Measurements from ENCODE around the gene BCL3.
A peak's percentile ranks its signal among the peaks of the same experiment; 100 is the strongest.

BCL3 gene

DNA sequence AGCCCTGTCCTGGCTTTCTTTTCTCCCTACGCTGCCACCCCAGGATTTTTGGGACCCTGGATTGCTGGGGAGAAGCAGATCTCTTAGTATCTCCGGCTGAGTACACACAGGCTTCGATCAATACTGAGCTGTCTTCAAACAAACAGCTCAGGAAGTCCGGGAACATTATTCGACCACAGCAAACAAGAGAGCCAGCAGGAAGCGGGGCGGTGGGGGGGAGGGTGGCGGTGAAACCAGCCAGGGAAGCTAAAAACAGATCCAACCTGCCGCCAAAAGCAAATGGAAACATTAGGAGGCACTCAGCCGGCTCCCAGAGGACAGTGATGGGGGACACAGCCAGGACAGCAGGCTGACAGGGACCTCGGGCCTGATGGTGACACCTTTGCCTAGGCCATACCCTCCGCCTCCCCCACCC is 48.2 kb downstream of the BCL3 start:
- DNase-seq: no peak

DNA sequence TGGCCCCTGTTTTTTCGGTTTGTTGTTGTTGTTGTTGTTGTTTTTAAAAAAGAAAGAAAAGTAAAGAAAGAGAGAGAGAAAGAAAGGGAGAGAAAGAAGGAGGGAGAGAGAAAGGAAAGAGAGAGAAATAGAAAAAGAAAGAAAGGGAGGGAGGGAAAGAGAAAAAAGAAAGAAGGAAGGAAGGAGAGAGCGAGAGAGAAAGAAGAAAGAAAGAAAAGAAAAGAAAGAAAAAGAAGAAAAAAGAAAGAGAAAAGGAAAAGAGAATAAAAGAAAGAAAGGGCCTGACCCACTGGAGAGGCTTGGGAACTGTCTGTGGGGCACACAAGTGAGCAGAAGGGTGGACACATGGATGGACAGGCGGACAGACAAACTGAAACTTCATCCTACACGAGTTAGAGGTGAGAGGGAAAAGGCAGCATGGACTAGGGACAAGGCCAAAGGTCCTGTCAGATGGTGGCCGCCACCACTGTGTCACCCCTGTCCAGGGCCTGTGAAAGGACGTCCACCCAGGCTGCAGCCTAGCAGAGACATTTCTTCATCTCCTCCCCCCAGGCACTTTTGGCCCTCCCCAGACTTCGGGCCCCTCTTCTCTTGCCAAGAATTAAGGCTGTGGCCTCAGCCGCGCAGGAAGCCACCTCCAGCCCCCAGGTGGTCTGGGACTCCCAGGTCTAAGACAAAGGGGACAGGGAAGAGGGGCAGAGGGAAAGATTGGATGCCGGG is 51.3 kb downstream of the BCL3 start:
- no peak for DNase-seq

DNA sequence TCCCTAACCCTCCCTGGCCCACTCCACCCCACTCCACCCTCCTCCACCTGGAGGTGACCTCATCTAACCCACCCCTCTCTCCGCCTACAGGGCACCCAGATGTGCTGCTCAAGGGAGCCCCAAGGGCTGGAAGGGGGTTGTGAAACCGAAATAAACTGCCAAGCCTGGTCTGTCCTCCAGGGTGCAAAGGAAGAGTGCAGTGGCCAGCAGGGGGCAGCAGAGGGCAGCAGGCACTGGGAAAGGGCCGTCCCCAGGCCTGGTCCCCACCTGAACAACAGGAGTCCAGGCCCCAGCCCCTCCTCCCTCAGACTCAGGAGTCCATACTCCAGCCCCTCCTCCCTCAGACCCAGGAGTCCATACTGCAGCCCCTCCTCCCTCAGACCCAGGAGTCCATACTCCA is 52.0 kb downstream of the BCL3 start:
- DNase-seq: peak; percentile 88

DNA sequence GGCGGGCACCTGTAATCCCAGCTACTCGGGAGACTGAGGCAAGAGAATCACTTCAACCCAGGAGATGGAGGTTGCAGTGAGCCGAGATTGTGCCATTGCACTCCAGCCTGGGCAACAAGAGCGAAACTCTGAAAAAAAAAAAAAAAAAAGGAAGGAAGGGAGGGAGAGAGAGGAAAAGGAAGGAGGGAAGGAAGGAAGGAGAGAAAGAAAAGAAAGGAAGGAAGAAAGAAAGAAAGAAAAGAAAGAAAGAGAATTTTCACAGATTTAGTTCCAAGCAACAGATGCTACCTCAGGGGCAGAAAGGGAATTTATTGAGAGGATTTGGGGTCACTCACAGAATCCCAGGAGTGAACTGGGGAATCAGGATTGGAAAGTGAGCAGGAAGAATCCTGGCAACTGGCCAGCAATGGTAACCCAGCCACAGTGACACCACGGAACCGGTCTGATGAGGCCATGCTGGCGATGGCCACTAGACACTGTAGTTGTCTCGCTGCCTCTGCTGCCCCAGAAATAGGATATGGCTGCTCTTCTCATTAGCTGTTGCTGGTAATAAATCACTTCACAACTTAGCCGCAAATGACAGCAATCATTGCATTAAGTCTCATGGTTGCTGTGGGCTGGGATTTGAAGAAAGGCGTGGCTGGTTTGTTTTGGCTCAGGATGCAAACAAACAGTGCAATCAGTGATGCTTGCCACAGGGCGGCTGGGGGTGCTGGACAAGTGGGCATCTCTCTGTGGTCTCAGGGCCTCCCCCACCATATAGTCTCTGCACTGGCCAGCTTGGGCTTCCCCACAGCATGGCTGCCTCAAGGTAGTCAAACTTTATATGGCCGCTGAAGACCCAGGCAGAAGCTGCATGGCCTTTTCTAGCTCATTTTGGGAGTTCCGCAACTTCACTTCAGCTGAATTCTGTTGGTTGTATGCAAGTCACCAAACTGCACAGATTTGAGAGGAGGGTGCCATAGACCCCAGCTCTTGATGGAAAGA is 55.2 kb downstream of the BCL3 start:
- DNase-seq: no peak

DNA sequence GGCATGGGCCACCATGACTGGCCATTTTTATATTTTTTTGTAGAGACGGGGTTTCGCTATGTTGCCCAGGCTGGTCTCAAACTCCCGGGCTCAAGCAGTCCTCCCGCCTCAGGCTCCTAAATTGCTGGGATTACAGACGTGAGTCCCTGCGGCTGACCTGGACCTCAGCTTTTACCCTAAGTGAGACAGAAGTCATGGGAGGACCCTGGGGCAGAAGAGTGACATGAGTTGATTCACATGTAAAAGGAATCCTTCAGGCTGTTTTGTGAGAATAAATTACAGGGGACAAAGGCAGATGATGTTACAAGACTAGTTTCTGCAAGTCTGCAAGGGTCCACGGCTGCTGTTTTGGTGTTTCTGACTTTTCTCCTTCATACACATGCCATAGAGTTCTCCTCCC is 57.8 kb downstream of the BCL3 start:
- no peak for DNase-seq

DNA sequence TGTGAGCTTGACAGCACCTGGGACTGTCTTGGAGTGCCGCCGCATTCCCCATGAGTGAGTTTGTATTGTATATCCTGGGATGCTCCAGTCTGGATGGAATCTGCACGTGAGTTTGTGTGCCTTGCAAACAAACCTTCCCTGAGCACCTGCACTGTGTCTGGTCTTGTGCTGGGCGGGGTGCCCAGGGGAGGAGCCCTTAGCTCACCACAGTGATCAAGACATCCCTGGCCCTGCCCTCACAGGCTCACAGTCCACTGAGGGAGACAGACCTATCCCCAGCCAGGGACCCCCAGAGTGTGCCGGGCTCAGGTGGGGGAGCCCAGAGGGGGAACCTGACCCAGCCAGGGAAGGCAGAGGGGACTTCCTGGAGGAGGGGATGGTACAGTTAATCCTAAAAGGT is 58.7 kb downstream of the BCL3 start:
- no peak for DNase-seq

DNA sequence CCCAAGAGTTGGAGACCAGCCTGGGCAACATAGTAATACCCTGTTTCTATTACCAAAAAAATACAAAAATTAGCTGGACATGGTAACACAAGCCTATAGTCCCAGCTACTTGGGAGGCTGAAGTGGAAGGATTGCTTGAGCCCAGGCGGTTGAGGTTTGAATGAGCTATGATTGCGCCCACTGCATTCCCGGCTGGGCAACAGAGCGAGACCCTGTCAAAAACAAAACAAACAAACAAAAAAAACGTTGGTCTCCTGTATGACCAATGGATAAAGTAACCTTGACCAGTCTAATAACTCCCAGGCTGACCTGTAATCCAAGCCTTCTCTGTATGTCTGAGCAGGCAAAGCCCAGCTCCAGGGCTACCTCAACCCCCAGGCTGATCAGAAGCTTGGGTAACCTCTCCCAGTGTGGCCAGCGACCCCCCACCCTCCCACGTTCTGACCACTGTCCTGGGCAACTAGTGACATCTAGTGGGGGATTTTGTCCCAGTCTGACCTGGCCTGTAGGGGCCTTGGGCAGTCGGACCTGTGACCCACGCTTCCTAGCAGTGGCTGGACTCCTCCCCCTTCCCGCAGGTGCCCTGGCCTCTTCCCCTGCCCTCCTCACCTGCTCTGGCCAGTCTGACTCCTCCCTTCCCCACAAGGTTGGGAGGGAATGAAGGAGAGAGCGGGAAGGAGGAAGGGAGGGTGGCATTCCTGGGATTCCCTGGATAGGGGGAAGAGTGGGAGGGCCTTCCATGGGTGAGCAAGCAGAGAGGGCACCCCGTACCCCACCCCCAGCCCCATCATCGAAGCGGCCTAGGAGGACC is 59.3 kb downstream of the BCL3 start:
- no peak for DNase-seq

DNA sequence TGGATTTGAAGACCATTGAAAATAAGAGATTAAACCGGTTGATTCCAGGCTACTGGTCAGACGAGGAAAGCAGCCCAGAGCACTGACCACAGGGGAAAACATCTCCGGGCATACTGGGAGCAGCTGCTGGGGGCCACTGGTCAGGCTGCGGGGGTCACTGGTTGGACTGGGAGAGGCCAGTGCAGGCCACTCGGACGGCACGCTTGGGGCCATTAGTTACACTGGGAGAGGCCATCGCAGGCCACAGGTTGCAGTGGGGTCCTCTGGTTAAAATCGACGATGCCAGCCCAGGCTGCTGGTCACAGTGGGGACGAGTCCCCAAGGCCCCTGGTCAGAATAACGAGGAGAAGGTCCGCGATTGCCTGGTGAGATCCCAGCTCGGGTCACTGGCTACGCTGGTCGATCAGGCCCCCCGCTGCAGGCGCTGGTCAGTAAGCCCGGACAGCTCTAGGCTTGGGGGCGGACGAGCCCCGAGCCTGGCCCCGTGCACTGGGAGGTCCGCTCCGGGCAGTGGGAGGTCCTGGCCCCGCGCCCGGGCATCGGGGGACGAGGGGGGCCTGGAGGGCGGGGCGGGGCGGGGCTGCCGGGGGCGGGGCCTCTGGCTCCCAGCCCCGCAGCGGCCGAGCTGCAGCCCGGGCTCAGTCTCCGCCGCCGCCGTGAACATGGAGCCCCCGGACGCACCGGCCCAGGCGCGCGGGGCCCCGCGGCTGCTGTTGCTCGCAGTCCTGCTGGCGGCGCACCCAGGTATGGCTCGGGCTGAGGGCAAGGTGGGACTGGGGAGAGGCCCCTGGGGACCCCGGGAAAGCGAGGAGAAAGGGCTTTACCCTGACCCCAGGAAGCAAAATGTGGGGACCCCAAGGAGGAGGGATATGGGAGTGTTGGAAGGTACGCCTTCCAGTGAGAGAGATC is 60.2 kb downstream of the BCL3 start, which contains the start of gene BCAM:
BCAM (plus strand) TSS at position 641 of the 909 bp plus-strand sequence; CDS start at position 663, 22 bp downstream.
- DNase-seq: no peak
